GM12878 (cell line): ENCODE results near the gene CCL11. TPM values are rescaled to one million over a fixed set of nuclear protein-coding genes. Genes with fewer than 3 reads are reported as not detected.

ENCODE experiments used
- ATAC-seq: fragments of 200-7000 bp; cut with Tn5 transposase; 3 replicates; pipeline ENCODE4 v1.9.1; 2020; ENCODE audit warnings: mild to moderate bottlenecking, moderate library complexity
- BruUV-seq: library from RNA; stranded (reverse); fragments of 400-500 nt; replicated peaks from 2 replicates; lab custom pipeline; 2021; lab: Mats Ljungman, UMichigan
- CTCF ChIA-PET: fragments of 300-600 bp; sonication (Branson Sonifier 250); formaldehyde crosslinking; extraction: SDS; loops from one replicate; lab custom pipeline; 2021; ENCODE audit warnings: inconsistent platforms; lab: Yijun Ruan, JAX
- POLR2A ChIA-PET: fragments of 350-600 bp; formaldehyde crosslinking; extraction: SDS; loops from one replicate; lab custom pipeline; 2021; ENCODE audit warnings: inconsistent platforms; lab: Charles Lee
- RAD21 ChIA-PET: fragments of 300-600 bp; sonication (Branson Sonifier 250); formaldehyde crosslinking; loops from one replicate; lab custom pipeline; 2023; ENCODE audit warnings: antibody characterized with exemption; ENCODE audit not compliant: unreplicated experiment; lab: Charles Lee
- SMC1A ChIA-PET: fragments of 300-600 bp; sonication (Branson Sonifier 250); formaldehyde crosslinking; loops from one replicate; lab custom pipeline; 2023; ENCODE audit not compliant: unreplicated experiment, uncharacterized antibody; lab: Charles Lee
- DNase-seq: peaks from one replicate; pipeline ENCODE4 v3.0.0-alpha.2; 2011; ENCODE audit warnings: low read depth, low spot score
- FAIRE-seq: peaks from 3 replicates; lab custom pipeline; 2011; peaks lifted over from hg19 to GRCh38; lab: Jason Lieb, UNC
- H2AFZ ChIP-seq: 2 replicates; pipeline ENCODE4 v1.6.0; 2011; ENCODE audit warnings: low read depth, low read length, control low read depth; ENCODE audit not compliant: control insufficient read depth
- H3K27ac ChIP-seq: 2 replicates; pipeline ENCODE4 v1.5.1; 2011; ENCODE audit warnings: control low read depth; ENCODE audit not compliant: control insufficient read depth, insufficient read depth
- H3K27me3 ChIP-seq, 2 experiments: replicated peaks in 1 of 2; 2 replicates each; pipeline versions ENCODE4 v1.6.0 to v1.6.1; 2011; ENCODE audit warnings: low read length in 1 of 2; ENCODE audit not compliant: control insufficient read depth in 2 of 2, insufficient read depth in 2 of 2
- H3K36me3 ChIP-seq, 2 experiments: 2 replicates each; pipeline ENCODE4 v1.5.1; 2011; ENCODE audit warnings: low read length in 1 of 2; ENCODE audit not compliant: control insufficient read depth in 2 of 2, insufficient read depth in 2 of 2
- H3K4me1 ChIP-seq: 2 replicates; pipeline ENCODE4 v1.6.1; 2011; ENCODE audit warnings: mild to moderate bottlenecking, low read length, moderate library complexity, mixed read lengths; ENCODE audit not compliant: control insufficient read depth, insufficient read depth
- H3K4me2 ChIP-seq: 2 replicates; pipeline ENCODE4 v1.6.0; 2011; ENCODE audit warnings: control low read depth; ENCODE audit not compliant: control insufficient read depth, insufficient read depth
- H3K4me3 ChIP-seq: fragments of 200-600 bp; sonication (generic); 2 replicates; pipeline ENCODE4 v1.5.1; 2016
- H3K79me2 ChIP-seq: 2 replicates; pipeline ENCODE4 v1.6.0; 2011; ENCODE audit warnings: low read length; ENCODE audit not compliant: control insufficient read depth, insufficient read depth
- H3K9ac ChIP-seq: 2 replicates; pipeline ENCODE4 v1.8.0; 2011; ENCODE audit warnings: low read length, control low read depth, mixed read lengths; ENCODE audit not compliant: control insufficient read depth, insufficient read depth
- H3K9me3 ChIP-seq: replicated peaks from 3 replicates; pipeline ENCODE4 v1.5.1; 2011; ENCODE audit warnings: mild to moderate bottlenecking, low read length; ENCODE audit not compliant: control insufficient read depth, insufficient read depth
- H4K20me1 ChIP-seq: 2 replicates; pipeline ENCODE4 v1.6.0; 2011; ENCODE audit not compliant: control insufficient read depth, insufficient read depth
- BHLHE40 ChIP-seq, 2 experiments: fragments of 450-650 bp in 1 of 2; IDR thresholded peaks; 2 replicates each; pipeline ENCODE4 v1.6.1; 2011 to 2017; ENCODE audit warnings: low read depth in 2 of 2, borderline replicate concordance in 1 of 2, improper control_type of control experiment in 1 of 2, low read length in 1 of 2, mild to moderate bottlenecking in 1 of 2
- BRCA1 ChIP-seq: IDR thresholded peaks from 2 replicates; pipeline ENCODE4 v1.6.1; 2011; ENCODE audit warnings: low read depth, low read length, improper control_type of control experiment
- FOXM1 ChIP-seq: IDR thresholded peaks from 2 replicates; pipeline ENCODE4 v1.6.1; 2012; ENCODE audit warnings: low read depth, mild to moderate bottlenecking, inconsistent platforms, low read length, moderate library complexity
- HCFC1 ChIP-seq: fragments of 150-350 bp; IDR thresholded peaks from 2 replicates; pipeline ENCODE4 v1.6.1; 2014; ENCODE audit warnings: low read length
- NFIC ChIP-seq: IDR thresholded peaks from 2 replicates; pipeline ENCODE4 v1.6.1; 2012; ENCODE audit warnings: low read depth, mild to moderate bottlenecking, inconsistent platforms, low read length, moderate library complexity
- PAX5 ChIP-seq: IDR thresholded peaks from 2 replicates; pipeline ENCODE4 v1.6.1; 2011; ENCODE audit warnings: low read depth, low read length, borderline replicate concordance
- RCOR1 ChIP-seq: conservative IDR thresholded peaks from 2 replicates; pipeline ENCODE4 v1.6.1; 2012; ENCODE audit warnings: low read depth, low read length, improper control_type of control experiment
- RUNX3 ChIP-seq: IDR thresholded peaks from 2 replicates; pipeline ENCODE4 v1.6.1; 2012; ENCODE audit warnings: low read length, inconsistent platforms
- TBL1XR1 ChIP-seq: IDR thresholded peaks from 2 replicates; pipeline ENCODE4 v1.6.1; 2012; ENCODE audit warnings: low read depth, low read length, improper control_type of control experiment
- TCF3 ChIP-seq: IDR thresholded peaks from 2 replicates; pipeline ENCODE4 v1.6.1; 2012; ENCODE audit warnings: low read depth, mild to moderate bottlenecking, low read length, borderline replicate concordance; ENCODE audit not compliant: insufficient read depth
- WRNIP1 ChIP-seq: IDR thresholded peaks from 2 replicates; pipeline ENCODE4 v1.6.1; 2011; ENCODE audit warnings: low read depth, low read length, improper control_type of control experiment, borderline replicate concordance
- ZNF24 ChIP-seq: fragments of 450-650 bp; IDR thresholded peaks from 2 replicates; pipeline ENCODE4 v1.6.1; 2017; ENCODE audit warnings: antibody characterized with exemption, mild to moderate bottlenecking
- ZZZ3 ChIP-seq: IDR thresholded peaks from 2 replicates; pipeline ENCODE4 v1.6.1; 2011; ENCODE audit warnings: low read depth; ENCODE audit not compliant: control insufficient read depth, insufficient read length
- WGBS: methylation state at CpG from one replicate; pipeline ENCODE4 v1.1.6; 2016; ENCODE audit warnings: low lambda C conversion rate; ENCODE audit not compliant: insufficient replicate concordance, insufficient coverage; ENCODE audit errors: missing lambda C conversion rate; 5-methylcytosine and 5-hydroxymethylcytosine counted together
- in situ Hi-C: fragments of 300-500 bp; cut with MboI; formaldehyde crosslinking; loops from 9 replicates; pipeline ENCODE4 v1.14.3; 2018; ENCODE audit warnings: mixed read lengths
- intact Hi-C: fragments of 100-400 bp; cut with micrococcal nuclease; formaldehyde crosslinking; loops from one replicate; pipeline ENCODE4 v1.14.2; 2022; ENCODE audit not compliant: unreplicated experiment
- polyA plus RNA-seq, 11 experiments: library from polyadenylated mRNA; depleted of rRNA in 4 of 11; unstranded in 6 of 11; stranded (reverse) in 5 of 11; fragments of >200 nt; fragmentation: Nextera tagmentation in 4 of 11; fragmentation: Illumina TruSeq in 1 of 11; extraction: Ambion mirVana in 4 of 11; extraction: Trizol in 1 of 11; gene quantifications; 1 replicate in 1 of 11; 2 replicates in 10 of 11; pipeline versions ENCODE4 v1.2.1 to v1.2.3, GENCODE V29; 2011 to 2016; ENCODE audit warnings: inconsistent platforms in 2 of 11, missing spikeins in 2 of 11, low read depth in 1 of 11
- total RNA-seq, 4 experiments: library from RNA; depleted of rRNA in 3 of 4; stranded (reverse); fragments of >200 nt in 3 of 4; fragmentation: Illumina TruSeq in 1 of 4; extraction: Trizol in 1 of 4; gene quantifications; 2 replicates each; pipeline versions ENCODE4 v1.2.1 to v1.2.3, GENCODE V29; 2013 to 2021
- TF ChIP-seq, protein P1 (sequence below), 3 experiments: IDR thresholded peaks in 2 of 3; conservative IDR thresholded peaks in 1 of 3; 2 replicates each; pipeline ENCODE4 v1.5.1; 2011; ENCODE audit warnings: low read depth in 3 of 3, low read length in 3 of 3, mild to moderate bottlenecking in 3 of 3, control low read depth in 2 of 3, moderate library complexity in 2 of 3, inconsistent platforms in 1 of 3, mixed read lengths in 1 of 3; ENCODE audit not compliant: control insufficient read depth in 2 of 3, insufficient read depth in 1 of 3; ENCODE audit errors: extremely low read depth in 1 of 3
- TF ChIP-seq, protein P2 (sequence below): fragments of 450-650 bp; IDR thresholded peaks from 2 replicates; pipeline ENCODE4 v1.6.1; 2014; ENCODE audit warnings: mild to moderate bottlenecking

Gene CCL11
- total and polyA plus RNA-seq, 10 of the 15 experiments (the other 5 are each of a cell fraction or from before 2014, with no cell fraction given), result not detected

DNA sequence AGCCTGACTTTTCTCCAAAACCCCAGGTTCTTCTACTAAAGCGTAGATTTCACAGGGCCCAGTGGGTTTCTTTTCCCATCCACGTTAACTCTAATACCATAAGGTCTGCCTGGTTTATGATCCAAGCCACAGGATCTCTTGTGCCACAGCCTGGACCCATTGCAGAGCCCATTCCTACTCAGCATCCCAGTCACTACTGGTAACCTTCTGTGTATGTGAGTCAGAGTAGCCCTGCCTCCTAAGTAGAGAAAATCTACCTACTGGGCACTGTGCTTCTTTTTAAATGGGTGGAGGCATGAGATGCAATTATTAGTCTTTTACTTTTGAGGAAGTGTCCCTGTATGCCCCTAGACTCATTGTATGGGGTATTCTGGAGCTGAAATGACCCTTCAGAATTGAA lies 13.5 kb downstream of the CCL11 start:
- H3K4me2 ChIP-seq, result no peak overlapping the region
- H4K20me1 ChIP-seq, result no peaks in the 10 kb centered on the region
- H3K36me3 ChIP-seq, result no peaks in the 10 kb centered on the region
- TF ChIP-seq TBL1XR1 (no peak), TCF3 (no peak), NFIC (no peak), RCOR1 (no peak), ZNF24 (no peak), ZZZ3 (no peak), WRNIP1 (no peak), BRCA1 (no peak), RUNX3 (no peak), FOXM1 (no peak), PAX5 (no peak), HCFC1 (no peak), BHLHE40 (IDR thresholded peaks at IDR 0.05; ENCODE audit: borderline replicate concordance in 1 of 2, low read depth in 2 of 2, low read length in 1 of 2) (no peak)
- TF ChIP-seq, protein P1, sequence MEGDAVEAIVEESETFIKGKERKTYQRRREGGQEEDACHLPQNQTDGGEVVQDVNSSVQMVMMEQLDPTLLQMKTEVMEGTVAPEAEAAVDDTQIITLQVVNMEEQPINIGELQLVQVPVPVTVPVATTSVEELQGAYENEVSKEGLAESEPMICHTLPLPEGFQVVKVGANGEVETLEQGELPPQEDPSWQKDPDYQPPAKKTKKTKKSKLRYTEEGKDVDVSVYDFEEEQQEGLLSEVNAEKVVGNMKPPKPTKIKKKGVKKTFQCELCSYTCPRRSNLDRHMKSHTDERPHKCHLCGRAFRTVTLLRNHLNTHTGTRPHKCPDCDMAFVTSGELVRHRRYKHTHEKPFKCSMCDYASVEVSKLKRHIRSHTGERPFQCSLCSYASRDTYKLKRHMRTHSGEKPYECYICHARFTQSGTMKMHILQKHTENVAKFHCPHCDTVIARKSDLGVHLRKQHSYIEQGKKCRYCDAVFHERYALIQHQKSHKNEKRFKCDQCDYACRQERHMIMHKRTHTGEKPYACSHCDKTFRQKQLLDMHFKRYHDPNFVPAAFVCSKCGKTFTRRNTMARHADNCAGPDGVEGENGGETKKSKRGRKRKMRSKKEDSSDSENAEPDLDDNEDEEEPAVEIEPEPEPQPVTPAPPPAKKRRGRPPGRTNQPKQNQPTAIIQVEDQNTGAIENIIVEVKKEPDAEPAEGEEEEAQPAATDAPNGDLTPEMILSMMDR (IDR thresholded peaks at IDR 0.05 in 2 of 3, conservative IDR thresholded peaks at IDR 0.05 in 1 of 3; ENCODE audit: control insufficient read depth in 2 of 3, extremely low read depth in 1 of 3, insufficient read depth in 1 of 3, low read depth in 3 of 3, low read length in 3 of 3), result no peak
- TF ChIP-seq, protein P2, sequence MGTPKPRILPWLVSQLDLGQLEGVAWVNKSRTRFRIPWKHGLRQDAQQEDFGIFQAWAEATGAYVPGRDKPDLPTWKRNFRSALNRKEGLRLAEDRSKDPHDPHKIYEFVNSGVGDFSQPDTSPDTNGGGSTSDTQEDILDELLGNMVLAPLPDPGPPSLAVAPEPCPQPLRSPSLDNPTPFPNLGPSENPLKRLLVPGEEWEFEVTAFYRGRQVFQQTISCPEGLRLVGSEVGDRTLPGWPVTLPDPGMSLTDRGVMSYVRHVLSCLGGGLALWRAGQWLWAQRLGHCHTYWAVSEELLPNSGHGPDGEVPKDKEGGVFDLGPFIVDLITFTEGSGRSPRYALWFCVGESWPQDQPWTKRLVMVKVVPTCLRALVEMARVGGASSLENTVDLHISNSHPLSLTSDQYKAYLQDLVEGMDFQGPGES, result no peak
- no TSS peak for BruUV-seq
- RAD21 ChIA-PET, result no interaction called here
- CTCF ChIA-PET, result no interaction called here
- H3K27me3 ChIP-seq, result no peaks in the 10 kb centered on the region
- H3K4me3 ChIP-seq, result no peak overlapping the region
- H3K79me2 ChIP-seq, result no peaks in the 10 kb centered on the region
- no peak overlapping the region for H3K9ac ChIP-seq
- no peaks in the 10 kb centered on the region; the same call in 1 of the 2 replicates for H3K4me1 ChIP-seq
- no peak for ATAC-seq
- intact Hi-C loops (no loop called here), in situ Hi-C loops (no loop called here)
- H2AFZ ChIP-seq, result no peak overlapping the region
- no peak overlapping the region for H3K27ac ChIP-seq
- SMC1A ChIA-PET, result no interaction called here
- POLR2A ChIA-PET, result no interaction called here
- 15% methylated on average over 2 of the region's 2 CpGs for WGBS
- no peaks in the 10 kb centered on the region for H3K9me3 ChIP-seq
- no peak for DNase-seq
- no peak for FAIRE-seq
